ENCODE results near the gene PRKAG3. TPM values are rescaled to one million over a fixed set of nuclear protein-coding genes. Genes with fewer than 3 reads are reported as not detected.

The PRKAG3 gene
- not detected in 2 replicates for total RNA-seq

GRCh38 chr2:218831378-218831990 is at the start of gene PRKAG3:
PRKAG3 (minus strand) TSS chr2:218831803.

GRCh38 chr2:218880102-218880858 is 48.7 kb upstream of the PRKAG3 start, which contains the start of gene WNT10A:
WNT10A (plus strand) TSS chr2:218880852; CDS start chr2:218880996, 144 bp downstream.

GRCh38 chr2:218859556-218859987 is 28.0 kb upstream of the PRKAG3 start, which contains the start of gene WNT6:
WNT6 (plus strand) TSS chr2:218859805; CDS start chr2:218860038, 233 bp downstream.

GRCh38 chr2:218781691-218782527 is 49.7 kb downstream of the PRKAG3 start, which contains the start of gene CYP27A1:
CYP27A1 (plus strand) TSS chr2:218782147; CDS start chr2:218782183, 36 bp downstream.

Other genes with a start within 250 kb of the PRKAG3 start
- gene PLCD4, start 223.9 kb downstream of the PRKAG3 start, total RNA-seq, result 0.79 and 2.3 TPM in 2 replicates
- gene ZNF142, start 172.2 kb downstream of the PRKAG3 start, total RNA-seq, result 21.4 and 24.7 TPM in 2 replicates
- 44.9 and 46.7 TPM in 2 replicates for gene BCS1L, start 172.1 kb downstream of the PRKAG3 start, total RNA-seq
- 20.3 and 24.2 TPM in 2 replicates for gene RNF25, start 159.8 kb downstream of the PRKAG3 start, total RNA-seq
- gene STK36, start 159.7 kb downstream of the PRKAG3 start, total RNA-seq, result 23.5 and 24.8 TPM in 2 replicates
- 18.9 and 21.8 TPM in 2 replicates for gene TTLL4, start 121.0 kb downstream of the PRKAG3 start, total RNA-seq
- 4.1 and 6.4 TPM in 2 replicates for gene CYP27A1, start 49.7 kb downstream of the PRKAG3 start, total RNA-seq
- not detected in 2 replicates for gene WNT6, start 28.0 kb upstream of the PRKAG3 start, total RNA-seq
- 0.07 TPM in 1 of 2 replicates, not detected in the other for gene WNT10A, start 49.0 kb upstream of the PRKAG3 start, total RNA-seq
- gene CDK5R2, start 127.9 kb upstream of the PRKAG3 start, total RNA-seq, result not detected in 2 replicates
- gene FEV, start 153.4 kb upstream of the PRKAG3 start, total RNA-seq, result not detected in 2 replicates
- gene CRYBA2, start 161.6 kb upstream of the PRKAG3 start, total RNA-seq, result not detected in 2 replicates
- not detected in 2 replicates for gene CFAP65, start 209.7 kb upstream of the PRKAG3 start, total RNA-seq
- 0.13 TPM in 1 of 2 replicates, not detected in the other for gene IHH, start 229.1 kb upstream of the PRKAG3 start, total RNA-seq

All from thoracic aorta endothelial cell (primary cell).